HG02970 (cell line): ENCODE measurements around the gene CLEC12A.

ENCODE experiments used
- ATAC-seq: cut with Tn5 transposase; IDR thresholded peaks from one replicate; pipeline ENCODE4 v1.9.1; 2021; ENCODE audit warnings: mild to moderate bottlenecking, moderate library complexity, moderate number of reproducible peaks; ENCODE audit not compliant: unreplicated experiment, low FRiP score

Gene CLEC12A

GRCh38 chr12:10031321-10031720, 60.1 kb downstream of the CLEC12A start:
- no peak for ATAC-seq

DNA sequence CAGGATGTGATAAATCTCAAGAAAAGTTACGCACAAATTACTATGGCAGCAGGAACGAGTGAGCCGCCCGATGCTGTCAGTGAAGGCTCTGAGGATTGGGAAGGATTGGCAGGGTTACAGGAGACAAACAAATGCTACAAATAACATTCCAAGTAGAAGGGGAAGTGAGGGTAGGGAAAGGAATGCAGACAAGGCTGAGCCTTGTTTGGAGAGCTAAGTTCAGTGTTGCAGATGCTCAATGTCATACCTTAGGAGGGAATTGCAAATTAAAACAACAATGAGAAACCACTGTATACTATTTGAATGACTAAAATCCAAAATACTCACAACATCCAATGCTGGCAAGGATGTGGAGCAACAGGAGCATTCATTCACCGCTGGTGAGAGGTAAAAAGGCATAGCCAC, 60.6 kb downstream of the CLEC12A start:
- no peak for ATAC-seq

GRCh38 chr12:10033783-10034545, 62.8 kb downstream of the CLEC12A start:
- no peak for ATAC-seq
